Kidney epithelial cell (primary cell): ENCODE measurements around the gene TMEM132E. TPM values are rescaled to one million over a fixed set of nuclear protein-coding genes. Genes with fewer than 3 reads are reported as not detected.

Experiments used
- DNase-seq: peaks from one replicate; pipeline ENCODE4 v3.0.0-alpha.2; 2010; ENCODE audit warnings: low read depth
- H3K27me3 ChIP-seq: 2 replicates; pipeline ENCODE4 v1.6.0; 2011; ENCODE audit warnings: low read length; ENCODE audit not compliant: control insufficient read depth, insufficient read depth
- H3K36me3 ChIP-seq: 2 replicates; pipeline ENCODE4 v1.5.1; 2011; ENCODE audit warnings: low read length; ENCODE audit not compliant: control insufficient read depth, insufficient read depth
- H3K4me3 ChIP-seq: 2 replicates; pipeline ENCODE4 v1.5.1; 2011; ENCODE audit warnings: low read depth, mild to moderate bottlenecking, control low read depth, low read length
- CTCF ChIP-seq: IDR thresholded peaks from 2 replicates; pipeline ENCODE4 v1.5.1; 2011; ENCODE audit warnings: mild to moderate bottlenecking, moderate library complexity, low read length, control low read depth, inconsistent platforms; ENCODE audit not compliant: insufficient read depth, poor library complexity, severe bottlenecking
- total RNA-seq: library from RNA; depleted of rRNA; stranded (reverse); fragments of >200 nt; gene quantifications from 2 replicates; pipeline ENCODE4 v1.2.3, GENCODE V29; 2015

Gene TMEM132E
- total RNA-seq, 1 donor from 2014 or later: 0.13 TPM

GRCh38 chr17:34638526-34639260 is 59.3 kb downstream of the TMEM132E start:
- Histone ChIP-seq H3K27me3 (peaks cover 20% of the 10 kb centered on the region), H3K36me3 (no peaks in the 10 kb centered on the region), H3K4me3 (no peak overlapping the region)
- no peak for DNase-seq
- TF ChIP-seq CTCF: no peak

GRCh38 chr17:34639706-34640425 is 60.5 kb downstream of the TMEM132E start:
- Histone ChIP-seq H3K4me3 (no peak overlapping the region), H3K36me3 (no peaks in the 10 kb centered on the region), H3K27me3 (peaks cover 20% of the 10 kb centered on the region)
- DNase-seq: no peak
- TF ChIP-seq CTCF: no peak

- peaks cover 14% of the 10 kb centered on the region for H3K27me3 ChIP-seq
- no peak overlapping the region for H3K4me3 ChIP-seq
- TF ChIP-seq CTCF: no peak
- no peak for DNase-seq
- no peaks in the 10 kb centered on the region for H3K36me3 ChIP-seq
These were observed 62.0 kb downstream of the TMEM132E start for GRCh38 chr17:34641368-34641767.

GRCh38 chr17:34644941-34645550 is 65.7 kb downstream of the TMEM132E start:
- no peak for DNase-seq
- no peak overlapping the region for H3K4me3 ChIP-seq
- no peak for TF ChIP-seq CTCF
- no peaks in the 10 kb centered on the region for H3K36me3 ChIP-seq
- H3K27me3 ChIP-seq: no peaks in the 10 kb centered on the region

- Histone ChIP-seq H3K4me3 (no peak overlapping the region), H3K27me3 (no peaks in the 10 kb centered on the region), H3K36me3 (no peaks in the 10 kb centered on the region)
- DNase-seq: no peak
- no peak for TF ChIP-seq CTCF
These were observed 66.2 kb downstream of the TMEM132E start for GRCh38 chr17:34645594-34645993.
